ENCODE data around the gene GNAT3. TPM values are rescaled to one million over a fixed set of nuclear protein-coding genes. Genes with fewer than 3 reads are reported as not detected.

The GNAT3 gene
- total RNA-seq, 4 donors from 2014 or later = not detected

- intact Hi-C loops (cut with DNase I) = no loop called here
- no peak for DNase-seq
- Histone ChIP-seq H3K27ac (no peak overlapping the region), H3K27me3 (no peaks in the 10 kb centered on the region), H3K4me1 (no peaks in the 10 kb centered on the region), H3K36me3 (no peaks in the 10 kb centered on the region), H3K9me3 (no peaks in the 10 kb centered on the region), H3K4me3 (replicated peaks in 1 of 3) (no peak overlapping the region)
- TF ChIP-seq POLR2A (IDR thresholded peaks at IDR 0.05) = no peak
- TF ChIP-seq CTCF (IDR thresholded peaks at IDR 0.05) = no peak
- WGBS, 2 donors = 92 to 98% methylated on average over 1 of the region's 1 CpG
Measured at GRCh38 chr7:80473751-80474150, 38.1 kb downstream of the GNAT3 start.

GRCh38 chr7:80472491-80473200 lies 39.2 kb downstream of the GNAT3 start:
- DNase-seq = no peak
- 57 to 63% methylated on average over 4 of the region's 4 CpGs for WGBS, 2 donors
- no peak for TF ChIP-seq POLR2A (IDR thresholded peaks at IDR 0.05)
- TF ChIP-seq CTCF (IDR thresholded peaks at IDR 0.05) = no peak
- Histone ChIP-seq H3K4me3 (replicated peaks in 1 of 3) (no peak overlapping the region), H3K4me1 (peaks cover 0 to 2% of the 10 kb centered on the region in 2 donors), H3K27me3 (no peaks in the 10 kb centered on the region), H3K27ac (no peak overlapping the region), H3K36me3 (no peaks in the 10 kb centered on the region), H3K9me3 (no peaks in the 10 kb centered on the region)
- intact Hi-C loops (cut with DNase I) = no loop called here

GRCh38 chr7:80468931-80469714 lies 42.7 kb downstream of the GNAT3 start:
- intact Hi-C loops (cut with DNase I) = no loop called here
- no peak for TF ChIP-seq CTCF (IDR thresholded peaks at IDR 0.05)
- no peak for TF ChIP-seq POLR2A (IDR thresholded peaks at IDR 0.05)

GRCh38 chr7:80467069-80467468 lies 44.8 kb downstream of the GNAT3 start:
- H3K27me3 ChIP-seq = no peaks in the 10 kb centered on the region
- DNase-seq = no peak
- no peaks in the 10 kb centered on the region for H3K36me3 ChIP-seq
- no peaks in the 10 kb centered on the region for H3K9me3 ChIP-seq
- no peak for TF ChIP-seq CTCF (IDR thresholded peaks at IDR 0.05)
- no peak for TF ChIP-seq POLR2A (IDR thresholded peaks at IDR 0.05)
- 73 to 89% methylated on average over 3 of the region's 3 CpGs for WGBS, 2 donors
- H3K27ac ChIP-seq = no peak overlapping the region
- intact Hi-C loops (cut with DNase I) = no loop called here
- H3K4me1 ChIP-seq = peaks cover 0 to 15% of the 10 kb centered on the region in 2 donors
- no peak overlapping the region for H3K4me3 ChIP-seq (replicated peaks in 1 of 3)

More at GRCh38 chr7:80468931-80469714, 42.7 kb downstream of the GNAT3 start:
- no peak for DNase-seq
- Histone ChIP-seq H3K4me3 (replicated peaks in 1 of 3) (no peak overlapping the region), H3K9me3 (no peaks in the 10 kb centered on the region), H3K27ac (no peak overlapping the region), H3K4me1 (peaks cover 0 to 15% of the 10 kb centered on the region in 2 donors), H3K36me3 (no peaks in the 10 kb centered on the region), H3K27me3 (no peaks in the 10 kb centered on the region)
- 64 to 82% methylated on average over 3 of the region's 3 CpGs for WGBS, 2 donors

- Histone ChIP-seq H3K4me1 (peaks cover 0 to 15% of the 10 kb centered on the region in 2 donors), H3K27ac (no peak overlapping the region), H3K9me3 (no peaks in the 10 kb centered on the region), H3K27me3 (no peaks in the 10 kb centered on the region), H3K36me3 (no peaks in the 10 kb centered on the region), H3K4me3 (replicated peaks in 1 of 3) (no peak overlapping the region)
- intact Hi-C loops (cut with DNase I) = no loop called here
- TF ChIP-seq POLR2A (IDR thresholded peaks at IDR 0.05) = no peak
- no peak for TF ChIP-seq CTCF (IDR thresholded peaks at IDR 0.05)
- 93 to 98% methylated on average over 1 of the region's 1 CpG for WGBS, 2 donors
- DNase-seq = no peak
Measured at GRCh38 chr7:80466636-80467035, 45.2 kb downstream of the GNAT3 start.
